Uterus (tissue), 2 donors: ENCODE results near the gene SCN7A.

Experiments used
- CTCF ChIP-seq, 4 experiments: fragments of 200-600 bp in 2 of 4; fragments of 450-650 bp in 2 of 4; sonication (generic) in 2 of 4; IDR thresholded peaks; one replicate each; pipeline ENCODE4 v1.5.1; 2016 to 2019; ENCODE audit warnings: antibody characterized with exemption in 4 of 4, mild to moderate bottlenecking in 2 of 4, moderate library complexity in 1 of 4
- POLR2A ChIP-seq, 2 donors: fragments of 450-650 bp; IDR thresholded peaks; one replicate each; pipeline ENCODE4 v1.6.1; 2016; ENCODE audit warnings: antibody characterized with exemption in 2 of 2, mild to moderate bottlenecking in 1 of 2, moderate library complexity in 1 of 2

GRCh38 chr2:166373105-166373504, 120.9 kb downstream of the SCN7A start:
- TF ChIP-seq CTCF (IDR thresholded peaks at IDR 0.05), result no peak
- TF ChIP-seq POLR2A (IDR thresholded peaks at IDR 0.05), result no peak
